ENCODE results near the gene NAPA. TPM values are rescaled to one million over a fixed set of nuclear protein-coding genes. Genes with fewer than 3 reads are reported as not detected.

The NAPA gene
- total RNA-seq, 4 donors from 2014 or later = 127 to 272 (median 212) TPM

- TF ChIP-seq POLR2A (IDR thresholded peaks at IDR 0.05) = no peak
- TF ChIP-seq CTCF (IDR thresholded peaks at IDR 0.05 in 4 of 5, conservative IDR thresholded peaks at IDR 0.05 in 1 of 5) = no peak
- Histone ChIP-seq H3K4me3 (no peak overlapping the region), H3K9me3 (no peaks in the 10 kb centered on the region), H3K27ac (no peak overlapping the region), H3K27me3 (no peaks in the 10 kb centered on the region), H3K4me1 (no peaks in the 10 kb centered on the region), H3K36me3 (no peaks in the 10 kb centered on the region)
- intact Hi-C loops (cut with DNase I; ENCODE audit: low total_unique reads) (no loop called here), in situ Hi-C loops (cut with MboI; ENCODE audit: low sequenced_read_pairs in 4 of 4) (no loop called here)
- DNase-seq (no peak), ATAC-seq (no peak)
Observed at GRCh38 chr19:47531640-47532387, 17.0 kb upstream of the NAPA start.

GRCh38 chr19:47529018-47529742 lies 14.3 kb upstream of the NAPA start:
- Histone ChIP-seq H3K36me3 (no peaks in the 10 kb centered on the region), H3K4me3 (no peak overlapping the region), H3K27me3 (no peaks in the 10 kb centered on the region), H3K9me3 (no peaks in the 10 kb centered on the region), H3K27ac (no peak overlapping the region), H3K4me1 (no peaks in the 10 kb centered on the region)
- TF ChIP-seq POLR2A (IDR thresholded peaks at IDR 0.05) = no peak
- no peak for TF ChIP-seq CTCF (IDR thresholded peaks at IDR 0.05 in 4 of 5, conservative IDR thresholded peaks at IDR 0.05 in 1 of 5)
- ATAC-seq (no peak), DNase-seq (no peak)
- intact Hi-C loops (cut with DNase I; ENCODE audit: low total_unique reads) (no loop called here), in situ Hi-C loops (cut with MboI; ENCODE audit: low sequenced_read_pairs in 4 of 4) (loop anchor here in 1 of 4 donors (10.0 kb wide), 1 partner anchor 66 kb away; no protein-coding TSS in a partner anchor)

- DNase-seq (no peak), ATAC-seq (no peak)
- in situ Hi-C loops (cut with MboI; ENCODE audit: low sequenced_read_pairs in 4 of 4) = loop anchor here in 1 of 4 donors (10.0 kb wide), 1 partner anchor 68 kb away; no protein-coding TSS in a partner anchor
- Histone ChIP-seq H3K36me3 (no peaks in the 10 kb centered on the region), H3K4me3 (no peak overlapping the region), H3K4me1 (peaks cover 5 to 7% of the 10 kb centered on the region in 2 donors), H3K27ac (no peak overlapping the region), H3K9me3 (no peaks in the 10 kb centered on the region), H3K27me3 (no peaks in the 10 kb centered on the region)
- TF ChIP-seq POLR2A (IDR thresholded peaks at IDR 0.05) = no peak
- no peak for TF ChIP-seq CTCF (IDR thresholded peaks at IDR 0.05 in 4 of 5, conservative IDR thresholded peaks at IDR 0.05 in 1 of 5)
- intact Hi-C loops (cut with DNase I; ENCODE audit: low total_unique reads) = no loop called here
Observed at GRCh38 chr19:47526798-47527197, 11.9 kb upstream of the NAPA start.

- no peak for ATAC-seq
- Histone ChIP-seq H3K9me3 (no peaks in the 10 kb centered on the region), H3K4me1 (peaks cover 6 to 9% of the 10 kb centered on the region in 2 donors), H3K27ac (no peak overlapping the region), H3K27me3 (no peaks in the 10 kb centered on the region), H3K36me3 (no peaks in the 10 kb centered on the region), H3K4me3 (no peak overlapping the region)
- in situ Hi-C loops (cut with MboI; ENCODE audit: low sequenced_read_pairs in 4 of 4) (loop anchor here in 2 of 4 donors (5.0 to 10.0 kb wide), 2 partner anchors 71 to 86 kb away; no protein-coding TSS in a partner anchor), intact Hi-C loops (cut with DNase I; ENCODE audit: low total_unique reads) (no loop called here)
- no peak for DNase-seq
- TF ChIP-seq CTCF (IDR thresholded peaks at IDR 0.05 in 4 of 5, conservative IDR thresholded peaks at IDR 0.05 in 1 of 5) (no peak), POLR2A (IDR thresholded peaks at IDR 0.05) (no peak)
Observed at GRCh38 chr19:47523473-47523872, 8.6 kb upstream of the NAPA start.
